ENCODE results near the gene LGALS13.
"Not testable (repeated sequence)": the region's sequence is repeated elsewhere in the genome, so short reads cannot be mapped to it uniquely, and the experiment has no call there.

LGALS13 gene

DNA sequence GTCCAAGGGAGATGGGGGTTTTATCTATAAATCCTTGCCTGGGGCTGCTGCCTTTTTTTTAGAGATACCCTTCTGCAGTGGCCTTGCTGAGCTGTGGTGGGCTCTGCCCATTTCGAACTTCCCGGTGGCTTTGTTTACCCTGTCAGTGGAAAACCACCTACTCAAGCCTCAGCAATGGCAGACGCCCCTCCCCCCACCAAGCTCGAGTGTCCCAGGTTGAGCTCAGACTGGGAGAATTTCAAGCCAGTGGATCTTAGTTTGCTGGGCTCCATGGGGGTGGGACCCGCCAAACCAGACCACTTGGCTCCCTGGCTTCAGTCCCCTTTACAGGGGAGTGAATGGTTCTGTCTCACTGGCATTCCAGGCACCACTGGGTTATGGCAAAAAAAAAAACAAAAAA lies 21.6 kb downstream of the LGALS13 start:
- no peak for DNase-seq

DNA sequence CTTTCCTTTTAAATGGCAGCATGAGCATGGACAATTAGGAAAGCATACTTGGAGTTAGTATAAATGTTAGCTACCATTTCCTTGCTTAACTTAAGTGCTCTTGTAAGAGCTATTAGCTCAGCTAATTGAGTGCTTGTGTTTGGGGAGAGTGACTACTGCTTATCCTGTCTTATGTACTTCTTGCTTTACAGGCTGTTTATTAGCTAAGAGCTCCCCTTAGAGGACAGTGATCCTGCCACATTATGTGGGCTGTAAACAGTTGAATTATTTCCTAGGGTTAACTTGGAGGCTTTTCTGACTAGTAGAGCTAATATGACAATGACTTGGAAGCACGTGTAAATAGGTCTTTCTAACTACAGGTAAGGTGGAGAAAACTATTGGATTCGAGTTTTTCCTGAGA lies 25.3 kb downstream of the LGALS13 start:
- not testable (repeated sequence) for DNase-seq

- no peak for DNase-seq
Observed at GRCh38 chr19:39631178-39631577, 28.9 kb downstream of the LGALS13 start.

DNA sequence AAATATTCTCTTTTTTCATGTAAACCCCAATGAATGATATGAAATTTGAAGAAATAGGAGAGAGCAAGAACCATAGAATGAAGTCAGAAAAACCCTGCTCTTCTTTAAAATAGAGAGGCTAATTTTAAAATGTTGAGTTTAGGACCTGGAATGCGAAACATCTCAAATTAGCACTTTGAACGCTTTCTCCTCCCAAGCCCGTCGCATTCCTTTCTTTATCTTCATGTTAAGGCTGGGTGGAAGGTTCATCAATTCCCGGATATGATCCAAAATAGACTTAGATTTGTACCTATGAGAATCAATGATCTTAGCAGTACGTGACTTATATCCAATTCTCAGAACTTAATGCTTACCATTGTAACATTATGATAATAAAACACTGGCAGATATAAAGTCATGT lies 29.3 kb downstream of the LGALS13 start:
- no peak for DNase-seq

DNA sequence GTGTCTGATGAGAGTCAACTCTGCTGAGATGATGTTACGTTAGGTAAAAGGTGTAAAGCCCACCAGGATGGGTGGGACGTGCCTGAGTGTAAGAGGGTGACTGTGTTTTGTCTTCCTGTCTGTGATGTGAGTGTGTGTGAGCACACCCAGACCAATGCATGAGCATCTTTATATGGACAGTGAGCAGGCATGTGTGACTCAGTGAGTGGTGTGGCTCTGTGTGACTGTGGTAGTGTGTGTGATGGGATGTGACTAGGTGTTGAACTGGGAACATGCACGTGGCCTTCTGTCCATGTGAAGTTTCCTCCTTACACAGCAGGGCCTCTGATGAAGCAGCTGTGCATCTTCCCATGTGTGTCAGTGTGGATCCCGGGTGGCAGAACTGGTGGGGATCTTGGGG lies 35.6 kb downstream of the LGALS13 start:
- DNase-seq: no peak

- no peak for DNase-seq
Observed at GRCh38 chr19:39641773-39642172, 39.4 kb downstream of the LGALS13 start.

GRCh38 chr19:39643591-39643990 lies 41.3 kb downstream of the LGALS13 start:
- no peak for DNase-seq

DNA sequence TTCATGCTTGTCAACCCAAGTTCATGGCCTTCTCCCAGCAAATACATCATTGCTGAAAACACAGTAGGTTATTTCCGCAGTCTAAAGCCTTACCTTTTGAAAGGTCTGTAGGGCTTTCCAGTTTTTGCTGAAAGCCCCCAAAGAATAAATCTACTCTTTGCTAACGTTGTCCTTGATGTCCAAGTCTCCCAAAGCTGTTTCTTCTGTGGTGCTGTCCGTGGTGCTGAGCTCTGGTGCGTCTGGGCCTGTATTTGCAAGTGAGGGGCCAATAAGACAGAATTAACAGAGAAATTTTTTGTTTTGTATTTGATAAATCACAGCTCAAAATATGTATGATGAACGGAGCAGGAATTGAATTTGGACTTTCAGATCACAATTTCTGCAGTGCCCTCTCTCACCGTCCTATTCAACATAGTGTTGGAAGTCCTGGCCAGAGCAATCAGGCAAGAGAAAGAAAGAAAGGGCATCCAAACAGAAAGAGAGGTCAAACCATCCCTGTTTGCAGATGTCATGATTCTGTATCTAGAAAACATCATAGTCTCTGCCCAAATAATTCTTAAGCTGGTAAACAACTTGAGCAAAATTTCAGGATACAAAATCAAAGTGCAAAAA lies 43.6 kb downstream of the LGALS13 start:
- no peak for DNase-seq

GRCh38 chr19:39647918-39648317 lies 45.6 kb downstream of the LGALS13 start:
- no peak for DNase-seq

DNA sequence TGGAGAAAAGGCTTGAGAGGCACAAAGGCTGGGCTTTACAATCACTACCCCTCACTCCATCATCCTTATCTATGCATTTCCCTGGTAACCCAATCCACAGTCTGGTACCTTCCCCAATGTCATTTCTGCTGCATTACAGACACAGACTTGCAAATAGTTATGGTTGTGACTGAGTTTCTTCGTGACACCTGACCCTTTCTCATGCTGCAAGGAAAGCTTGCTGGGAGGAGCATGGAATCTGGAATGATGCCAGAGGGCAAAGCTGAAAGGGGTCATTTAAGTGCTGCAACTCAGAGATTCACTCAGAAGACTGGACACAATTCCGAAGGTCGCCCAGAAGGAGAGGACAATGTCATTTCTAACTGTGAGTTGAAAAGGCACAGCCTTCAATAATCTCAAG lies 53.3 kb downstream of the LGALS13 start, which contains the start of gene LGALS16:
Gene LGALS16 (plus strand): TSS at position 301 of the 400 bp plus-strand sequence. CDS start 49 bp downstream, at position 350.
- no peak for DNase-seq

Data from NCI-H446 treated with DMSO at 0.1 percent for 48 hours (cell line).